ENCODE measurements around the gene ADGRL1.

The ADGRL1 gene

DNA sequence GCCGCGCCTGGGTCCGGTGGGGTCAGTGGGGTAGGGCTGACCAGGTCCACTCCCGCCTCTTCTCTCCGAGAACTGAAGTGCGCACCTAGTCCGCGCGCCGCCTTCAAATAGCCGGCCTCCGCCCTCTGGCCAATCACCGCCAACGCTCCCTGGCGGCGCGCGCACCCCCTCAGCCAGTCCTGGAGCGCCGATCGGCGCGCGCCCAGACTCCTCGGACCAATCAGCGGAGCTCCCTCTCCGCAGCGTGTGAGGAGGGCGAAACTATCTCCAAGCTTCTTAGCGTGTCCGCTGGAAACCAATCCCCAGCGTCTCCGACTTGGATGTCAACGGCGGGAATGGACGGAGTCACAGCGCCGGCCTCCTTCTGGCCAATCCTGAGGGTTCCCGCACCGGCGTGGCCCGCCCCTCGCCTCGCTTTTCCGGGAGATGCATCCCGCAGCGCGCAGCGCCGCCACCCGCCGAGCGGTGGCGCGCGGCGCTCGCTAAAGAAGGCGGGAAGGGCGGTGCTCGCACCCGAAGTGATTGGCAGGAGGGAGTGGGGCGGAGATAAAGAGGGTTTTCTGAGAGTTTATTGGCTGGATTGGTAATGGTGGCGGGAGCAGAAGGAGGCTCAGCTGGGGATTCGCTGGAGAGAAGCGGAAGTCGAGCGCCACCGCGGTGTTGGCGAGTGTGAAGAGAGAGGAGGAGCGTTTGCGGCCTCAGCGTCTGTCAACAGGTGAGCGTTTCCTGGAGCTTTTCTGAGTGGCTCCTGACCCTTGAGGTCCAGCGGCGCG is 69.3 kb downstream of the ADGRL1 start, which contains the start of gene ASF1B:
TSS of gene ASF1B (minus strand) at position 81 of the 773 bp plus-strand sequence. CDS start 133 bp downstream, outside the sequence.
- peak within 1 kb of the TSS; percentile 70 to 85 for H3K4me3 ChIP-seq (replicated peaks in 1 of 2; ENCODE audit: low read depth in 2 of 2, low read length in 2 of 2)
- DNase-seq (ENCODE audit: low read depth in 2 of 2) = peak; percentile 100
- TF ChIP-seq, protein P1, sequence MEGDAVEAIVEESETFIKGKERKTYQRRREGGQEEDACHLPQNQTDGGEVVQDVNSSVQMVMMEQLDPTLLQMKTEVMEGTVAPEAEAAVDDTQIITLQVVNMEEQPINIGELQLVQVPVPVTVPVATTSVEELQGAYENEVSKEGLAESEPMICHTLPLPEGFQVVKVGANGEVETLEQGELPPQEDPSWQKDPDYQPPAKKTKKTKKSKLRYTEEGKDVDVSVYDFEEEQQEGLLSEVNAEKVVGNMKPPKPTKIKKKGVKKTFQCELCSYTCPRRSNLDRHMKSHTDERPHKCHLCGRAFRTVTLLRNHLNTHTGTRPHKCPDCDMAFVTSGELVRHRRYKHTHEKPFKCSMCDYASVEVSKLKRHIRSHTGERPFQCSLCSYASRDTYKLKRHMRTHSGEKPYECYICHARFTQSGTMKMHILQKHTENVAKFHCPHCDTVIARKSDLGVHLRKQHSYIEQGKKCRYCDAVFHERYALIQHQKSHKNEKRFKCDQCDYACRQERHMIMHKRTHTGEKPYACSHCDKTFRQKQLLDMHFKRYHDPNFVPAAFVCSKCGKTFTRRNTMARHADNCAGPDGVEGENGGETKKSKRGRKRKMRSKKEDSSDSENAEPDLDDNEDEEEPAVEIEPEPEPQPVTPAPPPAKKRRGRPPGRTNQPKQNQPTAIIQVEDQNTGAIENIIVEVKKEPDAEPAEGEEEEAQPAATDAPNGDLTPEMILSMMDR (IDR thresholded peaks at IDR 0.05; ENCODE audit: low read depth, low read length) = peak; percentile 40

DNA sequence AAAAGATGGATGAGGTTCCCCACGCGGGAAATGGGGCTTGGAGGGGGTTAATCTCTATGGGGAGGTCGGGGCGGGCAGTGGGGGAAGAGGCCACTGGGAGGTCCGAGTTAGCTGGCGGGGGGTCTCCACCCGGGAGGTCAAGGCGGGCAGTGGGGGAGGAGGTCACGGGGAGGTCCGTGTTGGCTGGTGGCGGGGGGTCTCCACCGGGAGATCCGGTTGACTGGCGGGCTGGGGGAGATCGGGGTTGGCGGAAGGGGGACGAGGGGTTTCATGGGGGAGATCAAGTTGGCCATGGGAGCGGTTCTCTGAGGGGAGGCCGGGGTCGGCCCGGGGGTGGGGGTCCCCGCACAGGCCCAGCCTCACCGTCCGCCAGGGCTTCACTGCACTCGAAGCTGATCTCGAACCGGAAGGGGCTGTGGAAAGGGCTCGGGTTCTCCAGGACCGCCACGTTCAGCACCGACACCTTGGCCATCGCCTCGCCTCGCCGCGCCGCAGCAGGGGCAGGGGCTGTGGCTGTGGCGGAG is 69.9 kb downstream of the ADGRL1 start:
- peak overlapping the region; percentile 69 to 85 for H3K4me3 ChIP-seq (replicated peaks in 1 of 2; ENCODE audit: low read depth in 2 of 2, low read length in 2 of 2)
- TF ChIP-seq, protein P1 (IDR thresholded peaks at IDR 0.05; ENCODE audit: low read depth, low read length) = no peak
- no peak for DNase-seq (ENCODE audit: low read depth in 2 of 2)

DNA sequence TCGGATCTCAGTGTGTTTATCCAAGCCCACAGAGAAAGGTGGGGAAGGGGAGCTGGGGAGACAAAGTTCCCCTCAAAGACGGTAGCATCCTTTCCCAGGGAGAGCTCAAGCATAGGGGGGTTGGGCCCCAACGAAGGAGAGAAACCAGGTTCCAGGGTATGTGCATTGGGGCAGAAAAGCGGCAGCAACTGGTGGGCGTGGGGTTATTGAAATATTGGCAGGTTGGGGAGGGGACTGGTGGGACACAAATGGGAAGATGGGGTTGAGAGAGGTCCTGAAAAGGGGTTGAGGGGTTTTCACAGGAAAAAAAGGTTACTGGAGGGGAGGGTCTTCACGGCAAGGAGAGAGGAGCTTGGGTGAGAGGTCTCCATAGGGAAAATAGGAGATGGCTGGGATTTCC is 70.6 kb downstream of the ADGRL1 start:
- H3K4me3 ChIP-seq (replicated peaks in 1 of 2; ENCODE audit: low read depth in 2 of 2, low read length in 2 of 2) = peak overlapping the region in 1 of 2 donors; percentile 85
- DNase-seq (ENCODE audit: low read depth in 2 of 2) = no peak
- TF ChIP-seq, protein P1 (IDR thresholded peaks at IDR 0.05; ENCODE audit: low read depth, low read length) = no peak

DNA sequence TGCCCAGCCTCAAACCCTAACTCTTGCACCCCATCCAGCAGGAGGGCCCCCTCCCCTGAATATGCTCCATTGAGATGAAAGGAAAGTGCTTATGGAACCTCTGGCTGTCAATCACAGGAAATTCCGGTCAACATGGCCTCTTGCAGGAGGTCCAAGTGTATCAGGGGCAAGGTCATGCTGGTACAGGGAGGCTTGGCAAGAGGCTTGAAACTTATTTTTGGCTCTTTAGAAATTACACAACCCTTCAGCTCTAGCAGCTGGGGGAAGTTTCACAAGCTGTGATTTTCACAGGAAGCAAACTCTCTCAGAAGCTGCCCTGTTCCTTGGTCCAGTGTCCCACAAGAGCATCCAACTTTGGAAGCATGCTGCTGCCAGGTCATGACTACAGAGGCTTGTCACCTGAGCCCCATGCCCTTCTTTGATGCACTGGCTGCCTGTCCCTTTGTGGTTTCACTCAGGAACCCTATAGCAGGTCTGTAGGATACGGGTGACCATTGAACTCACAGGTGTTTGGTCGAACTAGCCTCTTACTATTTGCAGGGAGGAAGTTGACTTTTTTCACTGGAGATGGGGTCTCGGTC is 78.0 kb downstream of the ADGRL1 start:
- DNase-seq (ENCODE audit: low read depth in 2 of 2) = peak in 1 of 2 donors; percentile 64
- H3K4me3 ChIP-seq (replicated peaks in 1 of 2; ENCODE audit: low read depth in 2 of 2, low read length in 2 of 2) = no peak overlapping the region

DNA sequence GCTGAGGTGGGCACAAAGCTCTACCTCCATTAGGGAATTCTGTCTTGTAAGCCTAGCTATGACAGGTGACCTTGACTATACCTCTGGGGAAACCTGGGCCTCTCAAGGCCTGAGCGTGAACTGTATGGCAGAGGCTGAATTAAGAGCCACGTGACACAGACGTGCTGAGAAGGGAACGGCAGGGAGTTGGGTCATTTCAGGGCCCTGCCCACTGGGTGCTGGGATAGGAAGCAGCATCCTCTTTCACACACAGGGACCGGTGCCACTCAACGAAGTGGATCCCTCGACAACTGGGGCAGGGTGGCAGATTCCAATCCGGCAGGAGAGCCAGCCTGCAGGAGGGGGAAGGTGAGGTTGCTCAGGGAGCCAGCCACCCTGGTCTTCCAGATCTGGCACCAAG is 78.8 kb downstream of the ADGRL1 start:
- no peak for DNase-seq (ENCODE audit: low read depth in 2 of 2)
- TF ChIP-seq, protein P1 (IDR thresholded peaks at IDR 0.05; ENCODE audit: low read depth, low read length) = no peak

More for the DNA sequence above, 78.0 kb downstream of the ADGRL1 start:
- TF ChIP-seq, protein P1 (IDR thresholded peaks at IDR 0.05; ENCODE audit: low read depth, low read length) = no peak

DNA sequence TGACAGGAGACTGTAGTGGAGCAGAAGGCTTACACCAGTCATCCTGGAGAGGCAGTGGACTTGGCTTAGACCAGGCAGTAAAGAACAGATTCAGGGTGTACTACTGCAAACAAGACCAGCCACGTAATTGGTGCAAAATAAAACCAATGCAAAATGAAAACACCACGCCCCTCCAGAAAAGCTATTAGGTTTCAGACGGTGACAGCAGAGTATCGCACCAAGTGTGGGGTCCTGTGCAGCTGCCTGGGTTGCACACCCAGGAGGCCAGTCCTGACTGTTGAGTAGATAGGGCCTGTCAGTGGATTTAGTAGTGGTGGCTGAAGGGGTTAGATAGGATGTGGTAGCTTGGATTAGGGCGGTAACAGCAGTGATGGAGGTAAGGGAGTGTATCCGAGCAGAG is 83.0 kb downstream of the ADGRL1 start:
- TF ChIP-seq, protein P1 (IDR thresholded peaks at IDR 0.05; ENCODE audit: low read depth, low read length) = no peak
- no peak for DNase-seq (ENCODE audit: low read depth in 2 of 2)
- no peak overlapping the region for H3K4me3 ChIP-seq (replicated peaks in 1 of 2; ENCODE audit: low read depth in 2 of 2, low read length in 2 of 2)

More for the DNA sequence above, 78.8 kb downstream of the ADGRL1 start:
- H3K4me3 ChIP-seq (replicated peaks in 1 of 2; ENCODE audit: low read depth in 2 of 2, low read length in 2 of 2) = no peak overlapping the region
